Colonic mucosa (tissue), 4 donors: ENCODE data around the gene C1QL1. TPM values are rescaled to one million over a fixed set of nuclear protein-coding genes. Genes with fewer than 3 reads are reported as not detected.

Experiments used
- DNase-seq: peaks from one replicate; pipeline ENCODE4 v3.0.0-alpha.2; 2020
- H3K27ac ChIP-seq: fragments of 200-600 bp; one replicate; pipeline ENCODE4 v1.8.0; 2021
- H3K27me3 ChIP-seq: fragments of 200-600 bp; one replicate; pipeline ENCODE4 v1.8.0; 2021
- H3K36me3 ChIP-seq: fragments of 200-600 bp; one replicate; pipeline ENCODE4 v1.8.0; 2021
- H3K4me1 ChIP-seq: fragments of 200-600 bp; one replicate; pipeline ENCODE4 v1.8.0; 2021; ENCODE audit warnings: mild to moderate bottlenecking
- H3K4me3 ChIP-seq: fragments of 200-600 bp; one replicate; pipeline ENCODE4 v1.8.0; 2021
- H3K9ac ChIP-seq, 2 donors: one replicate each; pipeline ENCODE4 v1.7.0; 2013; ENCODE audit warnings: control low read depth in 2 of 2, low read depth in 2 of 2, low read length in 2 of 2
- H3K9me3 ChIP-seq: fragments of 200-600 bp; one replicate; pipeline ENCODE4 v1.8.0; 2021
- intact Hi-C: fragments of 100-400 bp; cut with DNase I; formaldehyde crosslinking; loops from one replicate; pipeline ENCODE4 v1.14.1; 2022
- total RNA-seq, 2 donors: library from RNA; stranded (reverse); fragmentation: NEBNext Ultra II Directional in 1 of 2; extraction: Animal tissue kit (Norgen Biotek cat#: 25700) in 1 of 2; gene quantifications; one replicate each; pipeline ENCODE4 v1.2.1, GENCODE V29; 2021
- TF ChIP-seq, protein P1 (sequence below): fragments of 200-600 bp; IDR thresholded peaks from one replicate; pipeline ENCODE4 v1.8.0; 2022; ENCODE audit warnings: antibody characterized with exemption, mild to moderate bottlenecking
- donor health status: healthy.
- donor health status: DM: no; HTN: no; CAD: no.
- donor health status: DM: no; HTN: no; CAD: no.

C1QL1 gene
- total RNA-seq, 2 donors from 2014 or later: 1.2 to 1.9 TPM

DNA sequence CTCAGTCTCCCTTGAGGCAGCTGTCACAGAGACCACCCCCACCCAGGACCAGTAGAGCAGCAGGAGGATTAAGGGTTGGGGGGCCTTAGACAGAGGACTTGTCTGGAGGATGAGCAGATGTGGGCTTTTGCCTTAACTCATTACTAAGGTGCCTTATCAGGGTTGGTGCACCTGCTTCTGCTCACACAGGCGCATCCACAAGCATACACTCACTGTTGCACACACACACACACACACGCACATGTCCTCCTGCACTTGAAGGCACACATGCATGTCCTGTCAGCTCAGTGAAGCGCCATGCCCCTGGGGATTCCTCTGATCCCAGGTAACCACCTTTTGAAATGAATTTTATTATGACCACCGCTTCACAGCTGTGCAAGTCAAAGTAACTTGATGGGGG lies 54.0 kb downstream of the C1QL1 start:
- H3K4me3 ChIP-seq: no peak overlapping the region
- H3K27ac ChIP-seq: no peak overlapping the region
- H3K9me3 ChIP-seq: no peaks in the 10 kb centered on the region
- intact Hi-C loops: no loop called here
- H3K27me3 ChIP-seq: no peaks in the 10 kb centered on the region
- H3K9ac ChIP-seq: no peak overlapping the region
- no peaks in the 10 kb centered on the region for H3K4me1 ChIP-seq
- H3K36me3 ChIP-seq: no peaks in the 10 kb centered on the region
- DNase-seq: no peak
- TF ChIP-seq, protein P1, sequence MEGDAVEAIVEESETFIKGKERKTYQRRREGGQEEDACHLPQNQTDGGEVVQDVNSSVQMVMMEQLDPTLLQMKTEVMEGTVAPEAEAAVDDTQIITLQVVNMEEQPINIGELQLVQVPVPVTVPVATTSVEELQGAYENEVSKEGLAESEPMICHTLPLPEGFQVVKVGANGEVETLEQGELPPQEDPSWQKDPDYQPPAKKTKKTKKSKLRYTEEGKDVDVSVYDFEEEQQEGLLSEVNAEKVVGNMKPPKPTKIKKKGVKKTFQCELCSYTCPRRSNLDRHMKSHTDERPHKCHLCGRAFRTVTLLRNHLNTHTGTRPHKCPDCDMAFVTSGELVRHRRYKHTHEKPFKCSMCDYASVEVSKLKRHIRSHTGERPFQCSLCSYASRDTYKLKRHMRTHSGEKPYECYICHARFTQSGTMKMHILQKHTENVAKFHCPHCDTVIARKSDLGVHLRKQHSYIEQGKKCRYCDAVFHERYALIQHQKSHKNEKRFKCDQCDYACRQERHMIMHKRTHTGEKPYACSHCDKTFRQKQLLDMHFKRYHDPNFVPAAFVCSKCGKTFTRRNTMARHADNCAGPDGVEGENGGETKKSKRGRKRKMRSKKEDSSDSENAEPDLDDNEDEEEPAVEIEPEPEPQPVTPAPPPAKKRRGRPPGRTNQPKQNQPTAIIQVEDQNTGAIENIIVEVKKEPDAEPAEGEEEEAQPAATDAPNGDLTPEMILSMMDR: no peak

DNA sequence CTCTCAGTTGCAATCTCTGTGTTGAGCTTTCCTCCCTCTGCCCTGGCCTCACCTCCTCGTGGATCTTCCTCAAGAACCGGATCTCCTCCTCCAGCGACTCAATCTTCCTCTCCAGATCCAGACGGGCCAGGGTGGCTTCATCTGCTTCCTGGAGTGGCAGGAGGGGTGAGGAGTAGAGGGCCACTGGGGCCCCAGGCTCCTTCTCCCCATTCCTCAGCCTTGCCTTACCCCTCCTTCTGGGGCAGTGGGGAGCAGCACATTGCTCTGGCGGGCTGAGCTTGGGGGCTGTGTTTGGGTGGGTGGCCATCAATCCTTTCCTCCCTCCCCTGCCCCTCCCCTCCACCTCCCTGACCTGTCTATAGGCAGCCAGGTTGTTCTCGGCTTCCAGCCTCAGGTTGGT lies 54.4 kb downstream of the C1QL1 start:
- Histone ChIP-seq H3K9ac (no peak overlapping the region), H3K9me3 (no peaks in the 10 kb centered on the region), H3K27me3 (no peaks in the 10 kb centered on the region), H3K4me3 (no peak overlapping the region), H3K4me1 (no peaks in the 10 kb centered on the region), H3K36me3 (no peaks in the 10 kb centered on the region), H3K27ac (no peak overlapping the region)
- no peak for DNase-seq
- TF ChIP-seq, protein P1: no peak
- intact Hi-C loops: no loop called here

DNA sequence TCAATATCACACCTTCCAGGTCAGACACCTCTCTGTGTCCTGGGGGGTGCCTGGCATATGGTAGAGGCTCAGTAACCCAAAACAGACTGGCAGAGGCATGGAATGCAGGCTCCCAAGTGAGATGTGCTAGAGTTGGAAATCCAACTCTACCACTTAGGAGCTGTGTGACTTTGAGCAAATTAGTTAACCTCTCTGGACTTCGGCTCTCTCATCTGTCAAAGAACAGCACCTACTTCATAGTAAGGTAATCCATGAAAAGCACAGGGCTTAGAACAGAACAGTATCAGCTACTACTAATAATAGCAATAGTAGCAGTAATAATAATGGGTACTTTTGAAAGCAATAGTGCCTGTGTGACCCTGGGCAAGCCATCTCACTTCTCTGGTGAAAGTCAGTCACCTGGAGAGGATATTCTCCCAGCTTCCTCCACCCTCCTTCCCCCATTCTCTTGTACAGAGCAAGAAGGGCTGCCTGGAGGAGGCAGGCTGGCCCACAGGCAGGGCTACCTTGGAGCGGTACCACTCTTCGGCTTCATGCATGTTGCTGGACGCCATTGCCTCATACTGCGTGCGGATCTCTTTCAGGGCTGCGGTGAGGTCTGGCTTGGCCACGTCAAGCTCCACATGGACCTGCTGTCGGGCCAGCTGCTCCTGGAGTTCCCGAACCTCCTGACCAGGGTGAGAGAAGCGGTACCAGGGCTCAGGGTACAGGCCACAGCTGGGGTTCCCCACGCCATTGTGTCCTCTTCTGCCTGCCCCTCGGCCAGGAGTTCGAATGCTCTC lies 55.1 kb downstream of the C1QL1 start:
- no peak overlapping the region for H3K27ac ChIP-seq
- H3K9me3 ChIP-seq: no peaks in the 10 kb centered on the region
- no peaks in the 10 kb centered on the region for H3K36me3 ChIP-seq
- no peak overlapping the region for H3K9ac ChIP-seq
- intact Hi-C loops: no loop called here
- TF ChIP-seq, protein P1: no peak
- H3K27me3 ChIP-seq: no peaks in the 10 kb centered on the region
- H3K4me3 ChIP-seq: no peak overlapping the region
- no peak for DNase-seq
- H3K4me1 ChIP-seq: no peaks in the 10 kb centered on the region

DNA sequence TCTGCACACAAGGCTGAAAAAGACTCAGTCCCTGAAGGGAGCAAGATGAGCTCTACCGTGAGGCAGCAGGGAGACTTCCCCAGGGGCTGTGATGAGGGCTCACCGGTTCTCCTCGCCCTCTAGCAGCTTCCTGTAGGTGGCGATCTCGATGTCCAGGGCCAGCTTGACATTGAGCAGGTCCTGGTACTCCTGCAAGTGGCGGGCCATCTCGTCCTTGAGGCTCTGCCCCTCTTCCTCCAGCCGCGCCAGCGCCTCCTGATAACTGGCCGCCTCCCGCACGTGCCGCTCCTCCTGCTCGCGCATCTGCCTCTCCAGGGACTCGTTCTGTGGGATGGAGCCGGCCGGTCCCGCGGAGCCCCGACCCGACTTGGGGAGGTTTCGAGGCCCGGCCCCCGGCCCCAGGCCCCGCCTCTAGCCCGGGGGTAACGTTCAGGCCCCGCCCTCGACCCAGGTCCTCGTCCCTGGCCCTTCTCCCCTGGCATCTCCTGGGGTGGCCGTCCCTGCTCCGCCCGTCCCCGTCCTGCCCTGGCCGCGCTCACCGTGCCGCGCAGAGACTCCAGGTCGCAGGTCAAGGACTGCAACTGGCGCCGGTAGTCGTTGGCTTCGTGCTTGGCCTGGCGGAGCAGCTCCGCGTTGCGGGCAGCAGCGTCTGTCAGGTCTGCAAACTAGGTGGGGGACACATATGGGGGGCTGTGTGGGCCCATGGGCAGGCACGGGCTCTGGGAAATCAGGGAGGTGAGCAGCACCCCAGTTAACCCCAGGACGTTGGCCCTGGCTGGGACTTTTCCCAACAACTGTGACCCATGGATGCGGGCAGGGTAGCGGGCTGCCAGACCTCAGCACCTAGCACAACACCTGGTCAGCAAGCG lies 56.7 kb downstream of the C1QL1 start:
- no peak overlapping the region for H3K9ac ChIP-seq
- H3K4me1 ChIP-seq: no peaks in the 10 kb centered on the region
- H3K9me3 ChIP-seq: no peaks in the 10 kb centered on the region
- DNase-seq: peak; percentile 74
- H3K36me3 ChIP-seq: no peaks in the 10 kb centered on the region
- TF ChIP-seq, protein P1: peak; percentile 34
- H3K27ac ChIP-seq: no peak overlapping the region
- peak overlapping the region; percentile 28 for H3K4me3 ChIP-seq
- intact Hi-C loops: no loop called here
- no peaks in the 10 kb centered on the region for H3K27me3 ChIP-seq

DNA sequence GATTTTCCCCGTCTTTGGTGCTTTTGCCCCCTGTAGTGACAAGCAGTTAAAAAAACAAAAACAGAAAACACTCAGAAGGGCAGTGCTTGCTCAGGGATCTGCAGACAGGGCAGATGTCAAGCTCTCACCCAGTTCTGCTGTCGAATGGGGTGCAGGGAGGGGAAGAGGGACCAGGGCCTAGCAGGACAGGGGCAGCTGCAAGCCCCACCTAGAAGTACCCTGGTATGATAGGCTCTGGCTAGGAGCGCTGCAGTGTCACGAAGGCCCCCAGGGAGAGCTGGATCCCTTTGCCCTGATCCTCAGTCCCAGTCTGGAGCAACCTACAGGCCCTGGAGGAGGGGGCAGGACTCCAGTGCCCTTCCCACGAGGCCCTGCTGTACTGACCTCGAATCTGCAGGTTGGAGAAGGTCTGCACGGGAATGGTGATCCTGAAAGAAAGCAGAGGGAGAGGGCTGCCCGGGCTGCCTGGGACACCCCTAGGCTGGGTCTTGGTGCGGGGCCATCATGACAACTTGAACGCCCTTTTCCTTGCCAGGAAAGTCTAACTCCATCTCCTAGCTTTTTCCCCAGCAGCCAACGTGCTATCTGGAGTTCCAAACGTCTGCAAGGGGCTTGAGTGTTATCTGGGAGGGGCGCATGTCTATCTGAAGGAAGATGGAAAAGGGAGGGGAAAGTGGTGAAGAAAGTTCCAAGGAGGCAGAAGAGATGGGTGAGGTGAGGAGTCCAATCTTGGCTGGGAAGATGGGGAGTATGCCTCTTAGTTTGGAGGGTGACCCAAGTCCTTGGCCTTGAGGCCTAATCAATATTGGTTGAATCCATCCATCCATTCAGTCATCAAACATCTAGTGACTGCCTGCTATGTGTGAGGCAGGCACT lies 57.6 kb downstream of the C1QL1 start:
- Histone ChIP-seq H3K27ac (no peak overlapping the region), H3K4me3 (no peak overlapping the region), H3K27me3 (no peaks in the 10 kb centered on the region), H3K4me1 (peaks cover 3% of the 10 kb centered on the region), H3K9me3 (no peaks in the 10 kb centered on the region), H3K9ac (no peak overlapping the region), H3K36me3 (no peaks in the 10 kb centered on the region)
- DNase-seq: no peak
- intact Hi-C loops: no loop called here
- TF ChIP-seq, protein P1: no peak
